HuH-7 (cell line): ENCODE results near the gene CCL14.
"Not testable (repeated sequence)": the region's sequence is repeated elsewhere in the genome, so short reads cannot be mapped to it uniquely, and the experiment has no call there.

Source experiments
- DNase-seq: peaks from one replicate; pipeline ENCODE4 v3.0.0; 2011; ENCODE audit warnings: low spot score

CCL14 gene

DNA sequence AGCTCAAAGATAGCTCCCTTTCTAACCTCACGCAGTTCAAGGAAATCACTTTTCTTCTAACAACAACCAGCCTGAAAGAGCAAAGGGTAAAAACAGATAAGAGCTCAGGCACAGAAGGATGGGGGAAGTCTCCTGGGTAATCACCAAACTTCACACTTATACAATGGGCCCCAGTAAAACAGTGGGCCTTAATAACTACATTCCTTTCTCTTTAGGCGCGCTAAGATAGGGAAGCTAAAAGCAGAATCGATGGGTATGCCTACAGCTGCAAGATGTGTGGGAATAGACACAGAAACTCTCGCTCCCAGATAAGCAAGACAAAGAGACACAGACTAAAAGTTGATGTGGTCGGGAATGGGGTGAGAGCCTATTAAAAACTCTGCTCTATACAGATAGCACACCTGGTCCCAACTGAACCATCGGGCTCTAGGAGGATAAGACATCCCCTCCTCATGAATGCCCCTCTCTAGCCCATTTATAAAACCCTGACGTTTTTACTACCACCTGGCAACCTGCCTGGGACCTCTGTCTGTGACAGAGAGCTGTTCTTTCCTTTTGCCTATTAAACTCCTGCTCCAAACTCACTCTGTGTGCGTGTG, 43.8 kb downstream of the CCL14 start:
- DNase-seq: no peak

DNA sequence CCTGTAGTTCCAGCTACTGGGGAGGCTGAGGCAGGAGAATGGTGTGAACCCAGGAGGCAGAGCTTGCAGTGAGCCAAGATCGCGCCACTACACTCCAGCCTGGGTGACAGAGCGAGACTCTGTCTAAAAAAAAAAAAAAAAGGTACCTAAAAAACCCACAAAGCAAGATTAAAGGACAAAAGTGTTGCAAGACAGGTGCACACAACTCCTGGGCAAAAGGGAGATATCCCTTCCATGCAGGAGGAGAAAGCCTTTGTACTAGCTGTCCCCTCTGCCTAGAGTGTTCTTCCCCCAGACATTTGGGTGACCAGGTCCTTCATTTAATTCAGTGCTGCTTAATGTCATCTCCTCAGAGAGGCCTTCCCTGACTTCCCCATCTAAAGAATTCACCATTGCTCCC, 48.0 kb downstream of the CCL14 start:
- DNase-seq: not testable (repeated sequence)

DNA sequence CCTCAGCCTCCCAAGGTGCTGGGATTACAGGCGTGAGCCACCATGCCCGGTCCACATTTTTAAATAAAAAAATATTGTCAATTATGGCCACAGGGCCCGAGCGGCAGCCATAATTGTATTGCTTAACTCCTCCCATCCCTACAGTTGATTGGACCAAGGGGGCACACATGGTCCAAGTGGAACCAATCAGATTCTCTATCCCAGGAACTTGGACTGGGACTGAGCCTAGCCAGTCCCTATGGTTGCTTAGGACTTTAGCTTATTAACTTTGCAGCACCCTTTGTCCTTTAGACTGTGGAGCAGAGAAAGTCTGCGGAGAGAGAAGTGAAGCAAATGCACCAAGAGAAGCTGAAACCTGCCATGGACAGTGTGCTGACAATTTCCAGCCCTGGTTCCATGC, 50.5 kb downstream of the CCL14 start:
- no peak for DNase-seq

DNA sequence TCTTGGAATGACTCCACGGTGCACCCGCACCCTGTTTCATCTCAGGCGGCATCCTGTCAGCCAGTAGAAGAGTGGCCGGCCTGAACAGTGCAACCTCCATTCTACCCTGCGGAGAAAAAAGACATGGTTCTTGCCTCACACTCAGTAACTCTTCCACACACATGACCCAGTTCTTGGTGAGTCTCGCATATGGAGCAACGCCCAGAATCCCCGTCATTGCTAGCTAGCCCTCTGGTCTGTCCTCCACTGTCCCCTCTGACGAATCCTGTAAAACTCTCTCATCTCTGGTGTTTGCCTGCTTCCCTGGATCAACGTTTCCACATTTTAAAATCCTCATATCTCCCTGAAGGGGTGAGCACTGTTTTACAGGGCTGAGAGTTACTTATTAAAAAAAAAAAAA, 51.8 kb downstream of the CCL14 start:
- DNase-seq: no peak
